Breast epithelium (tissue), 4 donors: Measurements from ENCODE around the gene MICAL3. TPM values are rescaled to one million over a fixed set of nuclear protein-coding genes. Genes with fewer than 3 reads are reported as not detected.

ENCODE experiments used
- DNase-seq, 2 donors: peaks; one replicate each; pipeline ENCODE4 v3.0.0-alpha.2; 2019; ENCODE audit warnings: low spot score in 2 of 2
- H3K27ac ChIP-seq, 2 donors: fragments of 200-600 bp; sonication (generic) in 1 of 2; one replicate each; pipeline ENCODE4 v1.5.1; 2016 to 2019; ENCODE audit warnings: mild to moderate bottlenecking in 1 of 2
- H3K27me3 ChIP-seq, 2 donors: fragments of 200-600 bp; sonication (generic) in 1 of 2; one replicate each; pipeline versions ENCODE4 v1.5.1 to v1.6.0; 2017 to 2019; ENCODE audit warnings: control low read depth in 1 of 2, mild to moderate bottlenecking in 1 of 2
- H3K36me3 ChIP-seq: fragments of 200-600 bp; one replicate; pipeline ENCODE4 v1.5.1; 2019
- H3K4me1 ChIP-seq, 2 donors: fragments of 200-600 bp; sonication (generic); one replicate each; pipeline ENCODE4 v1.5.1; 2016 to 2019; ENCODE audit warnings: control low read depth in 1 of 2
- H3K4me3 ChIP-seq, 3 donors: fragments of 200-600 bp; sonication (generic); 1 replicate in 2 of 3; 2 replicates in 1 of 3; pipeline ENCODE4 v1.5.1; 2016 to 2019; ENCODE audit warnings: mild to moderate bottlenecking in 3 of 3, moderate library complexity in 2 of 3
- H3K9me3 ChIP-seq, 2 donors: fragments of 200-600 bp; sonication (generic) in 1 of 2; one replicate each; pipeline ENCODE4 v1.5.1; 2016 to 2019; ENCODE audit warnings: control low read depth in 1 of 2
- POLR2A ChIP-seq: fragments of 450-650 bp; IDR thresholded peaks from one replicate; pipeline ENCODE4 v1.6.1; 2016; ENCODE audit warnings: antibody characterized with exemption, mild to moderate bottlenecking, moderate library complexity
- POLR2AphosphoS5 ChIP-seq, 3 donors: sonication (generic); formaldehyde crosslinking; IDR thresholded peaks; one replicate each; pipeline ENCODE4 v1.6.1; 2017; ENCODE audit warnings: antibody characterized with exemption in 3 of 3
- intact Hi-C: fragments of 100-400 bp; cut with DNase I; formaldehyde crosslinking; loops from one replicate; pipeline ENCODE4 v1.15.1; 2023; ENCODE audit warnings: low total_unique reads
- total RNA-seq, 3 donors: library from RNA; depleted of rRNA; stranded (reverse); fragments of >200 nt; gene quantifications; one replicate each; pipeline ENCODE4 v1.1.0, GENCODE V29; 2016
- TF ChIP-seq, protein P1 (sequence below), 3 donors: fragments of 450-650 bp; IDR thresholded peaks; one replicate each; pipeline ENCODE4 v1.5.1; 2016 to 2017; ENCODE audit warnings: antibody characterized with exemption in 3 of 3, mild to moderate bottlenecking in 3 of 3, moderate library complexity in 3 of 3

The MICAL3 gene
- total RNA-seq, 3 donors from 2014 or later: 19.5 to 42.3 (median 34.8) TPM

DNA sequence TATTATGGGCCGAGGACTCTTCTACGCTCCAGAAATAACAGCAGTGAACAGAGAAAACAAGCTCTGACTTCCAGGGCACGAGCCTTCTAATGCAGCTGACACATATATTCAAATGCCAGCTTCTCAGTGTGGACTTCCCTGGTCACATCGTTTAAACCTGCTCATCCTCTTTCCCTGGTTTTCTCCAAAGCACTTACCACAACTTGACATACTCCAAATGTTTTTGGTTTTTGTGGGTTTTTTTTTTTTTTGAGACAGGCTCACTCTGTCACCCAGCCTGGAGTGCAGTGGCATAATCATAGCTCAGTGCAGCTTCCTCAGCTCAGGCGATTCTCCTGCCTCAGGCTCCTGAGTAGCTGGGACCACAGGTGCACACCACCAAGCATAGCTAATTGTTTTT, 105.5 kb downstream of the MICAL3 start:
- Histone ChIP-seq H3K4me1 (peaks cover 12 to 28% of the 10 kb centered on the region in 2 donors), H3K4me3 (no peak overlapping the region), H3K36me3 (no peaks in the 10 kb centered on the region), H3K9me3 (no peaks in the 10 kb centered on the region), H3K27ac (peak overlapping the region; percentile 82 to 83), H3K27me3 (no peaks in the 10 kb centered on the region)
- DNase-seq: peak in 1 of 2 donors; percentile 57
- TF ChIP-seq POLR2A (no peak), POLR2AphosphoS5 (IDR thresholded peaks at IDR 0.05) (no peak)
- TF ChIP-seq, protein P1, sequence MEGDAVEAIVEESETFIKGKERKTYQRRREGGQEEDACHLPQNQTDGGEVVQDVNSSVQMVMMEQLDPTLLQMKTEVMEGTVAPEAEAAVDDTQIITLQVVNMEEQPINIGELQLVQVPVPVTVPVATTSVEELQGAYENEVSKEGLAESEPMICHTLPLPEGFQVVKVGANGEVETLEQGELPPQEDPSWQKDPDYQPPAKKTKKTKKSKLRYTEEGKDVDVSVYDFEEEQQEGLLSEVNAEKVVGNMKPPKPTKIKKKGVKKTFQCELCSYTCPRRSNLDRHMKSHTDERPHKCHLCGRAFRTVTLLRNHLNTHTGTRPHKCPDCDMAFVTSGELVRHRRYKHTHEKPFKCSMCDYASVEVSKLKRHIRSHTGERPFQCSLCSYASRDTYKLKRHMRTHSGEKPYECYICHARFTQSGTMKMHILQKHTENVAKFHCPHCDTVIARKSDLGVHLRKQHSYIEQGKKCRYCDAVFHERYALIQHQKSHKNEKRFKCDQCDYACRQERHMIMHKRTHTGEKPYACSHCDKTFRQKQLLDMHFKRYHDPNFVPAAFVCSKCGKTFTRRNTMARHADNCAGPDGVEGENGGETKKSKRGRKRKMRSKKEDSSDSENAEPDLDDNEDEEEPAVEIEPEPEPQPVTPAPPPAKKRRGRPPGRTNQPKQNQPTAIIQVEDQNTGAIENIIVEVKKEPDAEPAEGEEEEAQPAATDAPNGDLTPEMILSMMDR (IDR thresholded peaks at IDR 0.05): no peak
- intact Hi-C loops: no loop called here

DNA sequence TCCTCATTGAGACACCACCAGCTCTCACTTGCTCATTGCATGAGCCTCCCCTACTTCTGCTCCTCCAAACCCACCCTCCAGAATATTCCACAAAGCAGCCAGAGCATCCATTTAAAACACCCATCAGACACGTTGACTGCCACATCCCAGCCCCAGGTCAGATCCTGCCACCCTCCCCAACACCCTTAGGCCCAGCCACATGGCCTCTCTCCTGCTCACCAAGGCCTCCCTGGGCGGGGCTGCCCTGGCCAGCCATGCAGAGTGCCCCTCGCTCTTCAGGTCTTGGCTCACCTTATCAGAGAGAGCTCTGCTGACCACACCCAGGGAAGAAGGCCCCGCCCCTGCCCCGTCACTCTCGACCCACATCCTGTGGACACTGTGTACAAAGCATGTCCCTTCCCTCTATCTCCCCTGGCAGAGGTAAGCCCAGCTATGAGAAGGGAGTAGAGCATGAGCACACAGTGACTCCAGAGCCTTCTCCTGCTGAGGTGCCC, 106.8 kb downstream of the MICAL3 start:
- Histone ChIP-seq H3K27me3 (no peaks in the 10 kb centered on the region), H3K27ac (peak overlapping the region in 1 of 2 donors; percentile 13), H3K9me3 (no peaks in the 10 kb centered on the region), H3K4me3 (no peak overlapping the region), H3K4me1 (peaks cover 4 to 17% of the 10 kb centered on the region in 2 donors), H3K36me3 (no peaks in the 10 kb centered on the region)
- no peak for TF ChIP-seq POLR2AphosphoS5 (IDR thresholded peaks at IDR 0.05)
- TF ChIP-seq, protein P1 (IDR thresholded peaks at IDR 0.05): no peak
- TF ChIP-seq POLR2A: no peak
- intact Hi-C loops: no loop called here
- DNase-seq: no peak

DNA sequence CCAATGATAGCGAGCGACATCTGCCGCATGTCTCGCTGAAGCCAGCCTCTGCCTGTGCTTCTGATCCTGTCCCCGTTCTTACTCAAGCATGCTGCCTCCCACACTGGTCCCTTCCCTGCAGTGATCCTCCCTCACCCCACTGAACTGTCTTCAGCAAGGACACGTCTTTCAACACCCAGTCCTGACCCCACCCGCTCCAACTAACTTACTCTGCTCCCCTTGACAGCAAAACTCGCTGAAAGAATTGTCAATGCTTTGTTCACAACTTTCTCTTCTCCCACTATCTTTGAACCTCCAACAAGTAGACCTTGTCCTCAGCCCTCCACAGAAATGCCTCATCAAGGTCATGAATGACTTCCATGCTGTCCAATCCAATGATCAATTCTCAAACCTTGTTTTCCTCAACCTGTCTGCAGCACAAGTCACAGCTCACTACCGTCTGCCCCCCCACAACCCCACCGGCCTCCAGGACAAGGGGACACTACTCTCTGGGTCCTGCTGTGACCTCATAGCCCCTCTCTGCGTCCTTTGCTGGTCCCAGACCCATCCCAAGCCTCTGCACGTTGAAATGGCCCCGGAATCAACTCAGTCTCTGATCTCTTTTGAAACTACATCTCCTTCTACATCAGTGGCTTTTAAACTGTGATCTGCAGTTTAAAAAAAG, 108.0 kb downstream of the MICAL3 start:
- TF ChIP-seq POLR2AphosphoS5 (IDR thresholded peaks at IDR 0.05) (no peak), POLR2A (no peak)
- TF ChIP-seq, protein P1 (IDR thresholded peaks at IDR 0.05): no peak
- Histone ChIP-seq H3K9me3 (no peaks in the 10 kb centered on the region), H3K27me3 (no peaks in the 10 kb centered on the region), H3K4me3 (no peak overlapping the region), H3K36me3 (no peaks in the 10 kb centered on the region), H3K4me1 (peaks cover 0 to 13% of the 10 kb centered on the region in 2 donors), H3K27ac (no peak overlapping the region)
- intact Hi-C loops: no loop called here
- DNase-seq: no peak

DNA sequence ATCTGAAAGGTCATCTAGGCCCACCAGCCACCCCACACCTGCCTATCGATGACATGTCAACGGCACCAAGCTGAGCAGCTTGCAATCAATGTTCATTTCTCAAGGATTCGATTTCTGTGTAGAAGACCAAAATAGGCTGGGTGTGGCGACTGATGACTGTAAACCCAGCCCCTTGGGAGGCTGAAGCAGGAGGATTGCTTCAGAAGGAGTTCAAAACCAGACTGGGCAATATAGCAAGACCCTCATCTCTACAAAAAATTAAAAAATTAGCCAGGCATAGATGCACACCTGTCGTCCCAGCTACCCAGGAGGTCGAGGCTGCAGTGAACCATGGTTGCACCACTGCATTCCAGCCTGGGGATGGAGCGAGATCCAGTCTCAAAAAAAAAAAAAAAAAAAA, 108.7 kb downstream of the MICAL3 start:
- intact Hi-C loops: no loop called here
- DNase-seq: no peak
- Histone ChIP-seq H3K36me3 (no peaks in the 10 kb centered on the region), H3K4me3 (no peak overlapping the region), H3K9me3 (no peaks in the 10 kb centered on the region), H3K27me3 (no peaks in the 10 kb centered on the region), H3K4me1 (peaks cover 4 to 20% of the 10 kb centered on the region in 2 donors), H3K27ac (no peak overlapping the region)
- no peak for TF ChIP-seq POLR2AphosphoS5 (IDR thresholded peaks at IDR 0.05)
- TF ChIP-seq, protein P1 (IDR thresholded peaks at IDR 0.05): no peak
- TF ChIP-seq POLR2A: no peak

DNA sequence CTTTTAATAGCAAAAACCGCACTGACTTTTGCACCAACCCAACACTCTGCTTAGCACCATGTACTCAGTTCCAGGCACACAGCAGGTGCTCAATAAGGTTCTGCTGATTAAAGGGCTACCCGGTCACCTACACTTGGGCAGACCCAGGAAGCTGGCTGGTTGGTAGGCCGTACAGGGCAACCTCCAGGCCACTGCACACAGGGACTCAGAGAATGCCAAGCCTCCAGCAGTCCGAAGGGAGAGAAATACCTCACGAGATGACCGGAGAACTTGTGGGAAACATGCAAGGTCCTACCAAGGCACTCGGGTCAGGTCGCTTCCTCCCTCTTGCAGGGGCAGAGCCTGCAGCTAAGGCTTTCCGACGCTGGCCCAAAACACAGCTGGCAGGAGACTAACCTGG, 109.2 kb downstream of the MICAL3 start:
- no peak overlapping the region for H3K27ac ChIP-seq
- TF ChIP-seq POLR2A (no peak), POLR2AphosphoS5 (IDR thresholded peaks at IDR 0.05) (no peak)
- TF ChIP-seq, protein P1 (IDR thresholded peaks at IDR 0.05): no peak
- no peak for DNase-seq

More for the DNA sequence above, 109.2 kb downstream of the MICAL3 start:
- no peak overlapping the region for H3K4me3 ChIP-seq
- H3K27me3 ChIP-seq: no peaks in the 10 kb centered on the region
- H3K36me3 ChIP-seq: no peaks in the 10 kb centered on the region
- intact Hi-C loops: no loop called here
- peaks cover 9 to 24% of the 10 kb centered on the region in 2 donors for H3K4me1 ChIP-seq
- no peaks in the 10 kb centered on the region for H3K9me3 ChIP-seq
